IPS-NIHi11 (cell line): Measurements from ENCODE around the gene S100A3.
"Not testable (repeated sequence)": the region's sequence is repeated elsewhere in the genome, so short reads cannot be mapped to it uniquely, and the experiment has no call there.

Source experiments
- DNase-seq: peaks from one replicate; pipeline ENCODE4 v3.0.0; 2012; ENCODE audit warnings: mixed read lengths, low spot score

The S100A3 gene, protein sequence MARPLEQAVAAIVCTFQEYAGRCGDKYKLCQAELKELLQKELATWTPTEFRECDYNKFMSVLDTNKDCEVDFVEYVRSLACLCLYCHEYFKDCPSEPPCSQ

DNA sequence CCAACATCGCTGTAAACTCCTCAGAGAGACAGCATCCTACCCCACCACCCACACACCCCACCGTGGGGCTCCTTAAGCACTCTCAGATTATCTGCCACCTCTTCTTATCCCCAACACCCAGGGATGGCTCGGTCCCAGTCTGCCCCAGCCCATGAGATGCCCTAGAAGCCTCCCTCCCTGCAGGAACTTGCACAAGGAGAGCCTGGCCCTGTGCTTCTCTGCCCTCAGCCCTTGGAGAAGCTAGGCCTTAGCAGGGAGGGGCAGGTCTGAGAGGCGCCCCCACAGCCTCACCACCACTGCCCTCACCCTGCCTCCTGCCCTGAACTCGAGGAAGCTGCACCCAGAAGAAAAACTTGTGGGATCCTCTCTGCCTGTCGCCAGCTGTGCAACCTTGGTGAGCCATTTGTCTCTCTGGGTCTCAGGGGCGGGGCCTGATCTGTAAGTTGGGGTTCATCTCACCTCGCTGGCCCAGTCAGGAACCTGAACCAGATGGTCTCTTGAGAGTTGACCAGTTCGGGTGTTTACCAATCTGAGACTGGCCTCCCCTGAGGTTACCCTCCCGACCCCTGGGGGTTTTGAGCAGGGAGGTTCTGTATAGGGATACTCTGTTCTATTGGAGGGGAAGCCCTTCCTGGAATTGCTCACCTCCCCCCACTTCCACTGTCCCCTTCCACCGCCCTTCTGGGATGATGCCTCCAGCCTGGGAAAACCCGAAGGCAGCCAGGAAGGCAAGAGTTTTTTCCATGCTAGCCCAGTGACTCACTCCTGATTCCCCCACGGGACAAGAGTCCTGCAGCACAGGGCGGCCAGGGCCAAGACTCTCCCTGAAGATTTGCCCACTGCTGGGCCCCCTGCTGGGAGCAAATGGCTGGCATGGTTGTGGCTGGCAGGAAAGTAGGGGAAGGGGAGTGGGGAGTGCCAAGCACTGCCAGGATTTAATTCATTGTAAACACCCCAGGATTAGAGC, at the start of gene S100A3:
Gene S100A3 (minus strand): TSS at position 537 of the 967 bp plus-strand sequence. CDS start 773 bp downstream, outside the sequence.
- DNase-seq, result no peak

DNA sequence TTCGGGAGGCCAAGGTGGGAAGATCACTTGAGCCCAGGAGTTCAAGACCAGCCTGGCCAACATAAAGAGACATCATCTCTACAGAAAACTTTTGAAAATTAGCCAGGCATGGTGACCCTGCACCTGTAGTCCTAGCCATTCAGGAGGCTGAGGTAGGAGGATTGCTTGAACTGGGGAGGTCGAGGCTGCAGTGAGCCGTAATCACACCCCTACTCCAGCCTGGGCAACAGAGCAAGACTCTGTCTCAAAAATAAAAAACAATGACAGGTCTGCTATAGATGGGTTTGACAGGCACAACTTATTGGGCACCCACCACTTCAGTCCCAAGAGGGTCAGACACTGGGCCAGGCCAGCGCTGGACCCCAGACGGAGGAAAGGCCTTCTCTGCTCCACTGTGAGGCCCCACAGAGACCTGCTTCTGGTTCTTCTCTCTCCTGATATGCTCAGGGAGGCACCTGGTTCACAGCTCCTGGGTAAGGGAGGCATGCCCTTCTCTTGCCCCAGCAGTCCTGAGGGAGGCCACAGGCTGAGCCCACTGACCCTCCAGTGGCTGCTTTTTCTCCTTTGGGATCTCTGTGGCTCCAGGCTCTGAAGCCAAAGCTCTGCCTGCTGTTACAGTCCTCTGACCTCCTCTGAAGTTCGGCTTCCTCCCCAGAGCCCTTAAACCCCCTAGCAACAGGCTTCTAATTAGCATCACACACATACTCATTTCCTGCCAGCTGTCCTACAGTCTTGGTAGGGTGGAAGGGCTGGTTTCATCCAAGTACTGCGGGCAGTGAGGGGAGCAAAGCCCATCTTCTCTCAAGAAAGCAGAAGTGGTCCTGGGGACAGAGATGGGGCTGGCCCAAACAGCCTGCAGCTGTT, 49.5 kb upstream of the S100A3 start:
- peak; percentile 79 for DNase-seq

DNA sequence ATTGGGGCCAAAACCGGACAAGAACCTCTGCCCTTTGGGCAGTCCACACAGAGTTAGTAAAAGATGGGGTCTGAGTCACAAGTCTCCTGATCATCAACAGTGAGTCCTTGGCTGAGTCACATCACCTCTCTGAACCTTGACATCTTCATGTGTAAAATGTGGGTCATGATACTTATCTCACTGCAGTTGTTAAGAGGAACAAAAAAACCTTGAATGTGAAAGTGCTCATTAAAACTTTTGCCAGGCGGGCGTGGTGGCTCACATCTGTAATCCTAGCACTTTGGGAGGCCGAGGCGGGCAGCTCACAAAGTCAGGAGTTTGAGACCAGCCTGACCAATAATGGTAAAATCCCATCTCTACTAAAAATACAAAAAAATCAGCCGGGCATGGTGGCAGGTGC, 48.1 kb upstream of the S100A3 start:
- DNase-seq, result no peak

DNA sequence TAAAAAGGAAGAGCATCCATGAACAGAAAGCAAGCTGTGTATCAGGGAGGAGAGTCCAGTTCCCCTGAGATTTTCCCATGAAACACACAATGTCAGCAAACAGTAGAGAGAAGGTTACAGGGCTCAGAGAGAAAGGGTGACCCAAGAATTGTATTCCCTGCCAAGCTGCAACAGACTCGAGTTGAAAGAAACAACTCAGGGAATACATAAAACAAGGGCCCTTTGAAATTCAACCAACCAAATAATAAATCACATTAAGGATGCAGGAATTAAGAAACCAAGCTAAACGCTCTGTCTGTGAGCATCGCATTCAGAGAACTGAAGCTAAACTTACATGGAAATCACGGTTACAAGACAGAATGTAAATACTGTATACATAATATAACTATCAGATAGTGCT, 43.7 kb upstream of the S100A3 start:
- DNase-seq, result no peak

DNA sequence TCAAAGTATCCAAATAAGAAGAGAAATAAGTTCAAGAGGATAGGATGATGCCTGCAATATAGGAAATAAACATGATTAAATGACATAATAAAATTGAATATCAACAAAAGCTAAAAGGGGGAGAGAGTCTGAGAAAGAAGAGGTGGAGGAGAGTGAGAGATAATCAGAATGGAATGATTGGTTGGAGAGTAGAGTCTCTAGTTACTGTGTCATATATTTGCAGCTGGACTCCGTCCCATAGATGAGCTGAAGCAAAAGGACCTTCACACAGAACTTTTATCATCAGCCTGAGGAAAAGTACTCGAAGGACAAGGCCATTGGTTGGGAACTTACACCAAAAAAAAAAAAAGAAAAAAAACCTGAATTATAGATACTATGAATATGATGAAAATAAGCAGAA, 39.4 kb upstream of the S100A3 start:
- no peak for DNase-seq

DNA sequence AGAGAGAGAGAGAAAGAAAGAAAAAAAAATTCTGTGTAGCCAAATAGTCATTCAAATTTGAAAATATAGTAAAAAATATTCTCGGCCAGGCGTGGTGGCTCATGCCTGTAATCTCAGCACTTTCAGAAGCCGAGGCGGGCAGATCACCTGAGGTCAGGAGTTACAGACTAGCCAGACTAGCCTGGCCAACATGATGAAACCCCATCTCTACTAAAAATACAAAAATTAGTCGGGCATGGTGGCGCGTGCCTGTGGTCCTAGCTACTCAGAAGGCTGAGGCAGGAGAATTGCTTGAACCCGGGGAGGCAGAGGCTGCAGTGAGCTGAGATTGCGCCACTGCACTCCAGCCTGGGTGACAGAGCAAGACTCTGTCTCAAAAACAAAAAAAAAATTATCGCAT, 39.0 kb upstream of the S100A3 start:
- not testable (repeated sequence) for DNase-seq

DNA sequence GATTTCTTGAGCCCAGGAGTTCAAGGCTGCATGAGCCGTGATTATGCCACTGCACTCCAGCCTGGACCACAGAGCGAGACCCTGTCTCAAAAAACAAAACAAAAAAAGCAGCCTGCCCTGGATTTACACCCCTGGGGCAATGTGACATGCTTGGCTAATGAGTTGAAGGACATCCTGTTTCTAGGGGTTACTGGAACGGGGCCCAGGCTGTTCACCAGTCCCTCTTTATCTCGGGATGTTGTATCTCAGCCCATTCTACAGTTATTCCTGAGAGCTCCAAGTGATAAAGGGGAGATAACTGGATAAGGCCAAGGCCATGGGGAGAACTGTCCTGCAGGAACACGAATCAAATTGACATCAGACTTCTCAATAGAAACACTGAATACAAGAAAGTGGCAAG, 38.3 kb upstream of the S100A3 start:
- DNase-seq, result no peak

DNA sequence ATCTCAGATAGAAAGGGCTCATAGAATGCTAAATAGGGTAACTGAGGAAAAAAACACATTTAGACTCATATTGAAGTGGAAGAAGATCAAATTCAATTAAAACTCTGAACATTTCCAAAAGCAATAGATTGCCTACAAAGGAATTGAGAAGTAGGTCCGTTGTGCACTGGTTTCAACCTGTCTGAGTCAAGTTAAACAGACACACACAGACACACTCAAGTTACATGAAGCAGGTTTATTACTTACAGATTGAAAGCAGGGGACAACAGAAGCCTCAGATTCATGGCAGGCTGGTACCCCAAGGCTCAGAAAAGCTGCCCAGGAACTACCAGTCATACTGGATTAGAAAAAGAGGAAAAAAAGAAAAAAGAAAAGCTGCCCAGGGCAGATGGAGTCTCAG, 37.3 kb upstream of the S100A3 start:
- no peak for DNase-seq

DNA sequence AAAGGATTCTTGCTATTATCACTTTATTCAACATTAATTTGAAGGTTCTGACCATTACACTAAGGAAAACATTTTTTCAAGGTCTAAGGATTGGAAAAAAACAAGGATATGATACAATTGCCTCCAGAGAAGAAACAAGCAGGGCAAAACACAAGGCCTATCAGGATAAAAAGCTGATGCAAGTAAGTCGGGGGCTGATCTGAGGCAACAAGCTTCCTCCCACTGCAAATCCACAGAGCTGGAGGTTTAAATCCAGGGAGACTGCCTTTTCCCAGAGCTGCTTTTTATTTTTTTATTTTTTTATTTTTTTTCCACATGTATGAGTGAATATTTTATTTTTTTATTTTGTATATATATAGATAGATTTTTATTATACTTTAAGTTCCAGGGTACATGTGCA, 35.9 kb upstream of the S100A3 start:
- DNase-seq, result no peak

DNA sequence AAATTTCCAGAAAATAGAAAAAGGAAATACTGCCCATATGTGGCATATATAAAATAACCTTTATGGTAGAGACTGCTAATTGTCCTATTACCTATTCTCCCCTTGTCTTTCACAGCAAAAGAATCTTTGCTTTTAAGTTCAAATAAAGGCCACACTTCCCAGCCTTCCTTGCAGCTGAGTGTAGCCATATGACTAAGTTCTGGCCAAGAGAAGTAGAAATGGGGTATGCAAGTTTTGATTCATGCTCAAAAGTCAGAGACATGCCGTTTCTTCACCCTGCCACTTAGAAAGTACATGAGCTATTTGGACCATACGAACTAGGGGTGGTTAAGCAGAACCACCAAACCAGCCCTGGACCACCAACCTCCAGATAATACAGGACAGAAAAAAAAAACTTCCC, 34.9 kb upstream of the S100A3 start:
- no peak for DNase-seq

DNA sequence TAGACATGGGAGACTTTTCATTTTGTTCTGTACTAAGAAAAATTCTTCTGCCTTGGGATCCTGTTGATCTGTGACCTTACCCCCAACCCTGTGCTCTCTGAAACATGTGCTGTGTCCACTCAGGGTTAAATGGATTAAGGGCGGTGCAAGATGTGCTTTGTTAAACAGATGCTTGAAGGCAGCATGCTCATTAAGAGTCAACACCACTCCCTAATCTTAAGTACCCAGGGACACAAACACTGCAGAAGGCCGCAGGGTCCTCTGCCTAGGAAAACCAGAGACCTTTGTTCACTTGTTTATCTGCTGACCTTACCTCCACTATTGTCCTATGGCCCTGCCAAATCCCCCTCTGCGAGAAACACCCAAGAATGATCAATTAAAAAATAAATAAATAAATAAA, 34.5 kb upstream of the S100A3 start:
- not testable (repeated sequence) for DNase-seq

DNA sequence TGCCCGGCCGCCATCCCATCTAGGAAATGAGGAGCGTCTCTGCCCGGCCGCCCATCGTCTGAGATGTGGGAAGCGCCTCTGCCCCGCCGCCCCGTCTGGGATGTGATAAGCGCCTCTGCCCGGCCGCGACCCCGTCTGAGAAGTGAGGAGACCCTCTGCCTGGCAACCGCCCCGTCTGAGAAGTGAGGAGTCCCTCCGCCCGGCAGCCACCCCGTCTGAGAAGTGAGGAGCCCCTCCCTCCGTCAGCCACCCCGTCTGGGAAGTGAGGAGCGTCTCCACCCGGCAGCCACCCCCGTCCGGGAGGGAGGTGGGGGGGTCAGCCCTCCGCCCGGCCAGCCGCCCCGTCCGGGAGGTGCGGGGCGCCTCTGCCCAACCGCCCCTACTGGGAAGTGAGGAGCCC, 33.8 kb upstream of the S100A3 start:
- DNase-seq, result not testable (repeated sequence)

DNA sequence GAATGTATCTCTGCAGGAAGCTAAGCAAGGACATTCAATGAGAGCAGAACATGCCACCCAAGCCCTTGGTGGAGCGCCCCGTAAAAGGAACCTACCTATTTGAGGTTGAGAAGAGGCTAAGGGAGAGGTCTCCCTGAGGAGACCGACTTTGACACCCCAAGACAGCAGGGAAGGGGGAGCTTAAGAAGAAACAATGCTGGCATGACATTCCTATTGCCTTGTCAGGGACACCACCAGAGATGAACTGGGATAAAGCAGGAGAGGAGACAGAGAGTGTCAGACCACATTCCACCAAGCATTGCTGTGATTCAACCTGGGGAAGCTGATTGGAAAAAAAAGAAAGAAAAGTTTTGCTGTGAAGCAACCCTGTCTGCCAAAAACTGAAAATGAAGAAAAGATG, 29.9 kb upstream of the S100A3 start:
- DNase-seq, result no peak

DNA sequence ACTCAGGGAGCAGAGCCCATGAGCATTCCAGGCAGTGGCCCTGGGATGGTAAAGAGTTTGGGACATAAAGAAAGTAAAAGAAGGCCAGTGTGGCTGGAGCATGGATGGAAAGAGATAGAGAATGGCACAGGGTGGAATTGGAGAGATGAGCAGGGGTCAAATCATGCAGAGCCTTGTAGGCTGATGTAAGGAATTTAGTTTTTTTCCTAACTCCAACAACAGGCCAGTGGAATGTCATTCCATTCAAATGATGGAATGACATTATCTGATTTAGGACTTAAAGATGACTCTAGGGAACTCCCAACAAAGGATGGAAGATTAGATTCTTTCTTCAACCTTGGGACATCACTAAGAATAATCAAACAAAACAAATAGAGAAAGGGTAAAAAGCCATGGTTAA, 29.4 kb upstream of the S100A3 start:
- DNase-seq, result no peak

DNA sequence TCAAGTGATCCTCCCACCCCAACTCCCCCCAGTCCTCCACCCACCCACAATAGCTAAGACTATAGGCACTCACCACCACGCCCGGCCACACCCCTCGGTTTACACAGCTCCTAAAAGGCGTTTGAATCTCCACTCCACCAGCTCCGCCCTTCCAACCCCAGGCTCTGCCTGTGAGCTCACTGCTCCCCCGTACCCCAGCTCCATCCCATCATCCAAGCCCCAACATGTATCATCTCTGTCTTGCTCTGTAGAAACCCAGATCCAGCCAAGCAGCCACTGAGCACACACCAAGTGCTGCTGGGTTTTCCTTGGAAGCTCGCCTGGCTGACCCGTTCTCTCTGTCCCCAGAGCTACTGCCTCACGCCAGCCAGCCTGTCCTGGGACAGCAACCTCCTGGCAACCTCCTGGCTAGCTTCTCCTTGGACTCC, 28.6 kb upstream of the S100A3 start:
- DNase-seq, result no peak

DNA sequence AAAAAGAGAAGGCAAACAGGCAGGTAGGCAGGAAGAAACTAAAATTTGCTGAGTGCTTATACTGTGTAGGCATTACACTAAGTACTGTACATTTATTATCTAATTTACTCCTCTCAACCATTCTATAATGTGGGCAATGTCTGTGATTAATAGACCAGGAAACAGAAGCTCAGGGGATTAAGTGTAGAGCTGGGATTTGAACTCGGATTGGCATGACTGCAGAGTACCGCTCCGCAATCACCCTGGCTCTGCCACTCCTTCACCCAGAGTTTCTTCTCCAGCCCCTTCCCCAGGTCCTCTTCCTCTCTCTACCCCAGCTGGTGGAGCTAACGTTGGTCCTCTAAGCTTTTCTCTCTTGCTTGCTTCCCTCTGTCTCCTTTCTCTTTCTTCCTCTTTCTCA, 28.1 kb upstream of the S100A3 start:
- no peak for DNase-seq

DNA sequence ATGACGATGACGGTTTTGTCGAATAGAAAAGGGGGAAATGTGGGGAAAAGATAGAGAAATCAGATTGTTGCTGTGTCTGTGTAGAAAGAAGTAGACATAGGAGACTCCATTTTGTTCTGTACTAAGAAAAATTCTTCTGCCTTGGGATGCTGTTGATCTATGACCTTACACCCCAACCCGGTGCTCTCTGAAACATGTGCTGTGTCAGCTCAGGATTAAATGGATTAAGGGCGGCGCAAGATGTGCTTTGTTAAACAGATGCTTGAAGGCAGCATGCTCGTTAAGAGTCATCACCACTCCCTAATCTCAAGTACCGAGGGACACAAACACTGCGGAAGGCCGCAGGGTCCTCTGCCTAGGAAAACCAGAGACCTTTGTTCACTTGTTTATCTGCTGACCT, 26.4 kb upstream of the S100A3 start:
- not testable (repeated sequence) for DNase-seq

DNA sequence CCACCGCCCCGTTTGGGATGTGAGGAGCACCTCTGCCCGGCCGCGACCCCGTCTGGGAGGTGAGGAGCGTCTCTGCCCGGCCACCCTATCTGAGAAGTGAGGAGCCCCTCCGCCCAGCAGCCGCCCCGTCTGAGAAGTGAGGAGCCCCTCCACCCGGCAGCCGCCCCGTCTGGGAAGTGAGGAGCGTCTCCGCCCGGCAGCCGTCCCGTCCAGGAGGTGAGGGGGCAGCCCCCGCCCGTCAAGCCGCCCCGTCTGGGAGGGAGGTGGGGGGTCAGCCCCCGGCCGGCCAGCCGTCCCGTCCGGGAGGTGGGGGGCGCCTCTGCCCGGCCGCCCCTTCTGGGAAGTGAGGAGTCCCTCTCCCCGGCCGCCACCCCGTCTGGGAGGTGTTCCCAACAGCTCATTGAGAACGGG, 26.0 kb upstream of the S100A3 start:
- not testable (repeated sequence) for DNase-seq

DNA sequence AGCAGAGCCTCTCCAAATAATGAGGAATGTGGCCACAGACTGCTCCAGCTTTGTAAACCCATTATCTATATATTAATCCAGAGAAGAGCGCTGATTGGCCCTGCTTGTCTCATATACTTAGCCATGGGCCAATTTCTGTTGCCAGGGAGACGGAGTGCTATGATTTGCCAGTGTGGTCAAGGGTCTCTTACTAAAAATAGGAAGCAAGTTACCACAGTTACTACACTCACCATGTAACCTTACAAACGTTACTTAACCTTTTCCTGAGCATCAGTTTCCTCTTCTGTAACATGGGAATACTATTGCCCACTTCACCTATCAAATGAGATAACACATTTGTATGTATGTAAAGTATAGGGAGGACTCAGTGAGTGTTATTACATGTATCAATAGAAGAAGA, 24.3 kb upstream of the S100A3 start:
- DNase-seq, result no peak

DNA sequence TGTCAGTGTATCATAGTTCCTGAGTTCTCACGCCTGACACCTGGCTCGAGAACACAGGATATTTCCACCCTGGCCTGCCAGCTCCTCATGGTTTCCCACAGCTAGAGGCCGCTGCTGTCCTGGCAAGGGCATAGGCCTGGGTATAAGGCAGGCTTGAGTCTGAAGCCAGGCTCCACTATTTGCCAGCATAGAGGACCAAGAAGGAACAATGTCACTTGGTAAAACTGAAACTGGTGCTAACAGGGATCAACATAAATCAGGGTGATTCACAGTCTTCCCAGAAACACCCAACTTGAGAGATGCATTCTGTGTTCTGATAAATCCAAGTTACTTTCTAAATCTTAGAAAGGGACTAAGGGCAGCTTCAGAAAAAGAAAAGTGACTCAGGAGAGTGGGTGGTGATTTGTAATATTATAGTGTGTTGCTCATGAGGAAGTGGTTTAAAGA, 23.5 kb upstream of the S100A3 start:
- DNase-seq, result peak; percentile 70

DNA sequence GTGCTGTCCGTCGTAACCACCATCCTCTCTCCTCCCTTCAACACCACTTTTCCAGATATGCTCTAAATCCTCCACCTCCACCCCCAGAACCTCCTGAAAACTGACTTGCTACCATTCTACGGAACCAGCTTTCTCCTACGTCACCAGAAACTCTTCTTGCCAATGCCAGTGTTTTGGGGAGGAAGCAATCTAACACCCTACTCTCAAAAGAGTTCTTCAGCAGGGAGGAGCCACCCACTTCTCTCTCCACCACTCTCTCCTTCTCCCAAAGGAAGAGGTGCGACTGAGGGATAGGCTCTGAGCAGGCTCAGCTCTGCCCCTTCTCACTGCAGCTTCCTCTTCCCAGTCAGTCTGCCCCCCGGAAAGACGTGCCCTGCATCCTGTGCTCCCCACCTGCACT, 22.6 kb upstream of the S100A3 start:
- no peak for DNase-seq

DNA sequence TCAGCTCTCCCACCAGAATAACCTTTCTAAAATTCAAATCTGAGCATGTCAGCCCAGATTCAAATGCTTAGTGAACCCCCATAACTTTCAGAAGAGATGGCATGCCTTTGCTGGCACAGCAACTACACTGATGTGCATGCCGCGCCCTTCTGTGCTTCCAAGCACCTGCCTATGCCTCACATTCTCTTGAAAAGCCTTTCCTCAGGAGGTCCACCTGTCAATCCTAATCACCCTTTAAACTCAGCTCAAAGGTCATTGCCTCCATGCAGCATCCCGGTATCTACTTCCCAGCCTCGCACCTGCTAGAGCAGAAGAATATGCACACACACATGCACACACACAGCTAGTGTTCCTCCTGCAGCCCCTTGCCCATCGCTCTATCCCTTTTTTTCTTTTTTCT, 21.8 kb upstream of the S100A3 start:
- no peak for DNase-seq

DNA sequence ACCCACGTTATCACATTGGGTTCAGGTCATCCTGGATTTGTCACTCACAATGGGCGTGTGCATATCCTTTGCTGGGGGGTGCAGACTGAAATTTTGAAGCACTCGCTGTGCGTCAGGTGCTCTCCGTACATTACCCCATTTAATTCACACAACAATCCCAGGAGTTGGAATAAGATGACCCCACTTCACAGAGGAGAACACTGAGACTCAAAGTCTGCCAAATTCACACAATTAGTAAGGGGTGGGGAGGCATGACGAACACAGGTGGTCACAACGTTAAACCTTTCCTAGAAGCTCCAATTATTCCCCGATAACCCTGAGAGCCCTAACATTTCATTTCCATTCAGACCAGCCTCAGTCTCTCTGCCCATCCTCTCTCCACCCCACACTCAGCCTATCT, 20.4 kb upstream of the S100A3 start:
- no peak for DNase-seq
